HEK293T (cell line): ENCODE results near the gene PRDM16.

Source experiments
- CTCF ChIA-PET: fragments of 350-600 bp; formaldehyde crosslinking; extraction: SDS; loops from one replicate; lab custom pipeline; 2021; ENCODE audit warnings: antibody characterized with exemption, inconsistent platforms; lab: Yijun Ruan, JAX
- POLR2A ChIA-PET: fragments of 350-600 bp; formaldehyde crosslinking; extraction: SDS; loops from one replicate; lab custom pipeline; 2020; ENCODE audit warnings: antibody characterized with exemption, inconsistent platforms; lab: Yijun Ruan, JAX
- DNase-seq: peaks from one replicate; pipeline ENCODE4 v3.0.0; 2012; ENCODE audit warnings: mixed read lengths; ENCODE audit errors: extremely low spot score
- ARNT ChIP-seq: fragments of 450-650 bp; IDR thresholded peaks from 2 replicates; pipeline ENCODE4 v1.6.1; 2017; ENCODE audit warnings: mild to moderate bottlenecking
- BHLHE40 ChIP-seq: fragments of 450-650 bp; IDR thresholded peaks from 2 replicates; pipeline ENCODE4 v1.6.1; 2016; ENCODE audit warnings: mild to moderate bottlenecking, moderate library complexity, borderline replicate concordance
- CTBP1 ChIP-seq: fragments of 450-650 bp; IDR thresholded peaks from 2 replicates; pipeline ENCODE4 v1.6.1; 2016; ENCODE audit warnings: borderline replicate concordance
- ELF4 ChIP-seq: fragments of 450-650 bp; IDR thresholded peaks from 2 replicates; pipeline ENCODE4 v1.6.1; 2017; ENCODE audit warnings: antibody characterized with exemption
- FOXA1 ChIP-seq: fragments of 450-650 bp; IDR thresholded peaks from 2 replicates; pipeline ENCODE4 v1.6.1; 2016; ENCODE audit warnings: mild to moderate bottlenecking
- FOXK2 ChIP-seq: fragments of 450-650 bp; IDR thresholded peaks from 2 replicates; pipeline ENCODE4 v1.6.1; 2016; ENCODE audit warnings: mild to moderate bottlenecking
- FOXM1 ChIP-seq: fragments of 450-650 bp; IDR thresholded peaks from 2 replicates; pipeline ENCODE4 v1.6.1; 2017; ENCODE audit warnings: mild to moderate bottlenecking, borderline replicate concordance
- HDGF ChIP-seq: fragments of 450-650 bp; IDR thresholded peaks from 2 replicates; pipeline ENCODE4 v1.6.1; 2017; ENCODE audit warnings: antibody characterized with exemption, borderline replicate concordance
- L3MBTL2 ChIP-seq: fragments of 450-650 bp; conservative IDR thresholded peaks from 2 replicates; pipeline ENCODE4 v1.6.1; 2016; ENCODE audit warnings: mild to moderate bottlenecking
- LEF1 ChIP-seq: fragments of 450-650 bp; IDR thresholded peaks from 2 replicates; pipeline ENCODE4 v1.6.1; 2017; ENCODE audit warnings: mild to moderate bottlenecking, borderline replicate concordance
- NFRKB ChIP-seq: fragments of 450-650 bp; IDR thresholded peaks from 2 replicates; pipeline ENCODE4 v1.6.1; 2016; ENCODE audit warnings: mild to moderate bottlenecking, moderate library complexity
- SP1 ChIP-seq: fragments of 450-650 bp; IDR thresholded peaks from 2 replicates; pipeline ENCODE4 v1.6.1; 2017
- SUZ12 ChIP-seq: fragments of 450-650 bp; IDR thresholded peaks from 2 replicates; pipeline ENCODE4 v1.6.1; 2016; ENCODE audit warnings: mild to moderate bottlenecking
- TARDBP ChIP-seq: fragments of 450-650 bp; IDR thresholded peaks from 2 replicates; pipeline ENCODE4 v1.6.1; 2016
- ZNF384 ChIP-seq: fragments of 450-650 bp; IDR thresholded peaks from 2 replicates; pipeline ENCODE4 v1.6.1; 2016
- TF ChIP-seq, protein P1 (sequence below): fragments of 450-650 bp; IDR thresholded peaks from 2 replicates; pipeline ENCODE4 v1.6.1; 2016

Gene PRDM16

GRCh38 chr1:3153902-3154795 is 85.1 kb downstream of the PRDM16 start:
- POLR2A ChIA-PET, result no interaction called here
- CTCF ChIA-PET, result no interaction called here

GRCh38 chr1:3155056-3155925 is 86.3 kb downstream of the PRDM16 start:
- POLR2A ChIA-PET, result no interaction called here
- TF ChIP-seq SUZ12 (no peak), NFRKB (no peak), L3MBTL2 (no peak), HDGF (no peak), ZNF384 (no peak), FOXK2 (no peak), CTBP1 (no peak), BHLHE40 (no peak), SP1 (no peak), FOXA1 (no peak), LEF1 (no peak), TARDBP (no peak), FOXM1 (no peak), ELF4 (no peak), ARNT (no peak)
- TF ChIP-seq, protein P1, sequence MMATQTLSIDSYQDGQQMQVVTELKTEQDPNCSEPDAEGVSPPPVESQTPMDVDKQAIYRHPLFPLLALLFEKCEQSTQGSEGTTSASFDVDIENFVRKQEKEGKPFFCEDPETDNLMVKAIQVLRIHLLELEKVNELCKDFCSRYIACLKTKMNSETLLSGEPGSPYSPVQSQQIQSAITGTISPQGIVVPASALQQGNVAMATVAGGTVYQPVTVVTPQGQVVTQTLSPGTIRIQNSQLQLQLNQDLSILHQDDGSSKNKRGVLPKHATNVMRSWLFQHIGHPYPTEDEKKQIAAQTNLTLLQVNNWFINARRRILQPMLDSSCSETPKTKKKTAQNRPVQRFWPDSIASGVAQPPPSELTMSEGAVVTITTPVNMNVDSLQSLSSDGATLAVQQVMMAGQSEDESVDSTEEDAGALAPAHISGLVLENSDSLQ, result no peak
- no peak for DNase-seq
- CTCF ChIA-PET, result no interaction called here

More at GRCh38 chr1:3153902-3154795, 85.1 kb downstream of the PRDM16 start:
- TF ChIP-seq SP1 (no peak), BHLHE40 (no peak), ELF4 (no peak), LEF1 (no peak), HDGF (no peak), L3MBTL2 (no peak), NFRKB (no peak), TARDBP (no peak), CTBP1 (no peak), FOXK2 (no peak), ZNF384 (no peak), SUZ12 (no peak)
- TF ChIP-seq, protein P1, result no peak
- DNase-seq, result no peak

- ChIA-PET POLR2A (no interaction called here), CTCF (no interaction called here)
- DNase-seq, result no peak
- no peak for TF ChIP-seq ELF4
Observed at GRCh38 chr1:3155926-3156220, 86.9 kb downstream of the PRDM16 start.

GRCh38 chr1:3156936-3157335 is 87.9 kb downstream of the PRDM16 start:
- POLR2A ChIA-PET, result no interaction called here
- DNase-seq, result no peak
- CTCF ChIA-PET, result interaction anchor here (0.5 to 0.6 kb wide), 2 partner anchors 164 to 191 kb away, joined by 3 read pairs; no protein-coding TSS in a partner anchor
- TF ChIP-seq FOXA1 (no peak), HDGF (no peak), L3MBTL2 (no peak), TARDBP (no peak), BHLHE40 (no peak), CTBP1 (no peak), ELF4 (no peak)

DNA sequence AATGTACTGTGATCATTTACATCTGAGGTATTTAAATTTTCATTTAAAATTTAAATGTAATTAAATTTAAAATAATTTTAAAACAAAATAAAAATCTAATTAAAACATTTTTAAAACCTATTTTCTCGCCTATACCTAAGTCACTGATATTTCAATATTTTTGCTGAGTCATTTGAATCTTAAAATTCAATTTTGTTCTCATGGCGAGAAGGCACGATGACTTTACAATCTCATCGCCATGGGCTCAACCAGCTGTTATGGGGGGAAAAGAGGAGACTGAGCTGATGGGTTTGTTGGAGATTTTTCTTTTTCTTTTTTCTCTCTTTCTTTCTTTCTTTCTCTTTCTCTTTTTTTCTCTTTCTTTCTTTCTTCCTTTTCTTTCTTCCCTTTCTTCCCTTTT is 89.3 kb downstream of the PRDM16 start:
- POLR2A ChIA-PET, result no interaction called here
- TF ChIP-seq ZNF384 (no peak), SP1 (no peak), SUZ12 (no peak), NFRKB (no peak), FOXK2 (no peak), BHLHE40 (no peak), ELF4 (no peak), CTBP1 (no peak), L3MBTL2 (no peak), FOXM1 (no peak), LEF1 (no peak), TARDBP (no peak), ARNT (no peak), HDGF (no peak), FOXA1 (no peak)
- TF ChIP-seq, protein P1, result no peak
- no peak for DNase-seq
- CTCF ChIA-PET, result no interaction called here

- CTCF ChIA-PET, result no interaction called here
Observed at GRCh38 chr1:3159121-3159520, 90.1 kb downstream of the PRDM16 start.

More at GRCh38 chr1:3159121-3159520, 90.1 kb downstream of the PRDM16 start:
- no peak for DNase-seq
- POLR2A ChIA-PET, result no interaction called here
- TF ChIP-seq ELF4, result no peak
- TF ChIP-seq FOXM1, result no peak
- TF ChIP-seq BHLHE40, result no peak
- TF ChIP-seq, protein P1, result no peak
- TF ChIP-seq ARNT, result no peak
- no peak for TF ChIP-seq SUZ12
- no peak for TF ChIP-seq HDGF
- TF ChIP-seq NFRKB, result no peak
- TF ChIP-seq CTBP1, result no peak
- no peak for TF ChIP-seq TARDBP
